ENCODE data around the gene DUSP22. TPM values are rescaled to one million over a fixed set of nuclear protein-coding genes. Genes with fewer than 3 reads are reported as not detected.

DUSP22 gene
- total and polyA plus RNA-seq, 2 experiments from 2014 or later, result 12.8 to 36.8 TPM

- Histone ChIP-seq H3K79me2 (replicated peaks; ENCODE audit: insufficient read depth) (no peaks in the 10 kb centered on the region), H3K4me1 (ENCODE audit: insufficient read depth) (no peaks in the 10 kb centered on the region), H3F3A (replicated peaks; ENCODE audit: low read depth) (no peaks in the 10 kb centered on the region), H3K4me3 (no peak overlapping the region), H2AFZ (no peak overlapping the region), H3K27me3 (ENCODE audit: insufficient read depth) (no peaks in the 10 kb centered on the region), H3K9me2 (ENCODE audit: insufficient read depth) (no peaks in the 10 kb centered on the region), H3K36me3 (ENCODE audit: insufficient read depth) (no peaks in the 10 kb centered on the region), H3K27ac (ENCODE audit: low read depth) (no peak overlapping the region), H4K20me1 (replicated peaks; ENCODE audit: insufficient read depth) (no peaks in the 10 kb centered on the region), H3K4me2 (no peak overlapping the region)
- H3K36me3 Mint-ChIP-seq (ENCODE audit: low read depth), result no peaks in the 10 kb centered on the region
- H3K4me1 Mint-ChIP-seq, result no peaks in the 10 kb centered on the region
- H3K27ac Mint-ChIP-seq, result no peak overlapping the region
- DNase-seq (ENCODE audit: low spot score) (no peak), ATAC-seq (no peak)
- no peaks in the 10 kb centered on the region for H3K27me3 Mint-ChIP-seq (ENCODE audit: insufficient read depth, low read depth, poor library complexity)
- H3K9me3 Mint-ChIP-seq, result peaks cover 47% of the 10 kb centered on the region
- no peak overlapping the region for H3K4me3 Mint-ChIP-seq
- TF ChIP-seq ZNF331 (CRISPR knock-in tag; IDR thresholded peaks at IDR 0.05; ENCODE audit: low read depth) (no peak), JUNB (IDR thresholded peaks at IDR 0.05; ENCODE audit: unreplicated experiment) (no peak), ZNF462 (CRISPR knock-in tag; IDR thresholded peaks at IDR 0.05) (no peak)
Measured at GRCh38 chr6:264626-265025, 27.7 kb upstream of the DUSP22 start.

DNA sequence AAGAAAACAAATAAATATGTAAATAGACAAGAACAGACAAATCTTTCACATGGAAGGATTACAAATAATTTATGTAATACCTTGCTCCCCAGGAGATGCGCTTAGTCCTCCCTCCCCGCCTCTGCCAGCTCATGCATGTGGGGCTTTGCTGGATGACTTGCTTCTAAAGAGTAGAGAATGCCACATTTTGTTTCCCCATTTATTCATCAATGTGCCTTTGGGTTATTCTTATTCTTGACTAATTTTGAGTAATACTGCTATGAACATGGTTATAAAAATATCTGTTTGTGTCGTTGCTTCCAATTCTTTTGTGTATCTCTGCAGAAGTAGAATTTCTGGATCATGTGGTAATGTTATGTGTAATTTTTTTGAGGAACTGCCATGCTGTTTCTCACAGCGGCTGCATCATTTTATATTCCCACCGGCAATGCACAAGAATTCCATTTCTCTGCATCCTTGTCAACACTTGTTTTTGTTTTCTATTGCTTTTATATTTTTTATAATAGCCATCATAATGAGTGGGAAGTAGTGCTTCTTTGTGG, 23.8 kb upstream of the DUSP22 start:
- Histone ChIP-seq H3K27ac (ENCODE audit: low read depth) (no peak overlapping the region), H3K4me1 (ENCODE audit: insufficient read depth) (no peaks in the 10 kb centered on the region), H3K4me3 (no peak overlapping the region), H3K4me2 (no peak overlapping the region), H3K27me3 (ENCODE audit: insufficient read depth) (no peaks in the 10 kb centered on the region), H3K36me3 (ENCODE audit: insufficient read depth) (no peaks in the 10 kb centered on the region), H4K20me1 (replicated peaks; ENCODE audit: insufficient read depth) (no peaks in the 10 kb centered on the region), H3F3A (replicated peaks; ENCODE audit: low read depth) (no peaks in the 10 kb centered on the region), H2AFZ (no peak overlapping the region), H3K9me2 (ENCODE audit: insufficient read depth) (no peaks in the 10 kb centered on the region), H3K79me2 (replicated peaks; ENCODE audit: insufficient read depth) (no peaks in the 10 kb centered on the region)
- DNase-seq (ENCODE audit: low spot score) (no peak), ATAC-seq (no peak)
- Mint-ChIP-seq H3K4me1 (no peaks in the 10 kb centered on the region), H3K27ac (no peak overlapping the region), H3K9me3 (peaks cover 40% of the 10 kb centered on the region), H3K27me3 (ENCODE audit: insufficient read depth, low read depth, poor library complexity) (no peaks in the 10 kb centered on the region), H3K36me3 (ENCODE audit: low read depth) (no peaks in the 10 kb centered on the region), H3K4me3 (no peak overlapping the region)
- no peak for TF ChIP-seq CREB1 (CRISPR knock-in tag; IDR thresholded peaks at IDR 0.05; ENCODE audit: low read depth)
- TF ChIP-seq STAT1 (IDR thresholded peaks at IDR 0.05; ENCODE audit: unreplicated experiment), result no peak
